DMS153 treated with DMSO at 0.1 percent for 48 hours (cell line): ENCODE results near the gene HAGH.
"Not testable (repeated sequence)": the region's sequence is repeated elsewhere in the genome, so short reads cannot be mapped to it uniquely, and the experiment has no call there.

ENCODE experiments used
- DNase-seq: peaks from one replicate; lab custom pipeline; 2025; ENCODE audit not compliant: unreplicated experiment; lab: John Stamatoyannopoulos, UW

Gene HAGH

DNA sequence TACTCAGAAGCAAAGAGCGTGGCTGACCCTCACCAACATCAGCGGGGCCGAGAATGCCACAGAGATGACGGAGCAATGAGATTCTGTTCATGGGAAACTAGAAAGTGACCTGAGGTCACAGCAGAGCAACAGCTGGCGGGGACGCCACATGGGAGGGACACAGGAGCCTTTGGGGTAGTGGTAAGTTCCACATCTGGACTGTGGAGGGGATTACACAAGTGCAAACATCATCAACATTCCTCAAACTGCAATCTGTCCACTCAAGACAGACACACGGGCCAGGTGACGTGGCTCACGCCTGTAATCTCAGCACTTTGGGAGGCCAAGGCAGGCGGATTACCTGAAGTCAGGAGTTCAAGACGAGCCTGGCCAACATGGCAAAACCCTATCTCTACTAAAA lies 11.2 kb downstream of the HAGH start:
- no peak for DNase-seq

DNA sequence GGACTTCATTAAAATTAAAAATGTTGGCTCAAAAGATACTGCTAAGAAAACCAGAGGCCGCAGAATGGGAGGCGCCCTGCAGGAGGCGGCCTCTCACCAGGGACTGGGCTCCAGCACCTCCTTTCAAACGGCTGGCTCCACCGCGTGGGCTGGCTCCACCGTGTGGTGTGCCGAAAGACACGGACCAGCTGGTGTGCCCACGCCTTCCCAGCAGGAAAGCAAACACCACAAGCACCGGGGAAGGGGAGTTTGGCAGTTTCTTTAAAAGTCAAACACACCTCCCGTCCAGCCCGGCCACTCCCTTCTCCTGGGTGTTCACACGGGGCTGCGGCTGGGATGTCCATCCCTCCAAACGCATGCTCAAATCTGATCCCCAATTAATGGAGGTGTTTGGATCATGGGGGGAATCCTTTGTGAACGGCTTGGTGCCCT lies 13.9 kb downstream of the HAGH start:
- peak; percentile 1 for DNase-seq

GRCh38 chr16:1810536-1810935 lies 16.1 kb downstream of the HAGH start:
- no peak for DNase-seq

DNA sequence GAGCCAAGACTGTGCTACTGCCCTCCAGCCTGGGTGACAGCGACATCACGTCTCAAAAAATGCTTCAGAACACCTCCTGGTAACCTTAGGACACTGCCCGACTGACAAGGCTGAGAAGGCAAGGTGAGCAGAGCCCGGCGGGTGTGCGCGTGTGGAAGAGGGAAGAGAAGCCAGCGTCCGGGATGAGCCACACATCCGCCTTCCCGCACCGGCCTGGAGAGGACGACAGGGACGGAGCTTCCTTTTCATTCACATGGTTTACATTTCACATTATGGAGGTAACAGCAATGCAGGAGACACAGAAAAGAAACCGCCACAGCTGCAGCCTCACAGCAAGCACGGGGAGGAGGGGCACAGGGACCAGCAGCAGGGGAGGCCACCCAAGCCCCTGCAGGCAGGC lies 16.5 kb downstream of the HAGH start:
- no peak for DNase-seq

GRCh38 chr16:1809281-1809801 lies 17.3 kb downstream of the HAGH start:
- DNase-seq: no peak

- DNase-seq: no peak
These were observed 17.9 kb downstream of the HAGH start for GRCh38 chr16:1808691-1809090.

DNA sequence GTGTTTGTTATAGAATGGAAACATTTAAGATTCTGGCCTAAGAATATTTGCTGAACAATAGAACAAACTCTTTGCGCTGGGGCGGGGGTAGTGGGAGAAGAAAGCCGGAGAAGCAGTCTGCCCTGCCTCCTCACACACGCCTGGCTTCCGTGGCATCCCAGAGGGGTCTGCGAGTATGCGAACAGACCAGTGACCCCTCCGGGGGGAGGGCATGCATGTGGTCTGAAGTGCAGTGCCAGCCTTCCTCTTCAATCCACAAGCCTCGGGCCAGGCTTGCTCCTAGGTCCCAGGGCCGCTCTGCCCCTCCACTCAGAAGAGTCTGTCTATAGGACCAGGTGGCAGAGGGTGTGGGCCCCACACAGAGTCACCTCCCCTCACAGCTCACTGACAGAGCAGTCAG lies 19.0 kb downstream of the HAGH start:
- DNase-seq: no peak

- no peak for DNase-seq
These were observed 25.9 kb downstream of the HAGH start for GRCh38 chr16:1800701-1801100.

DNA sequence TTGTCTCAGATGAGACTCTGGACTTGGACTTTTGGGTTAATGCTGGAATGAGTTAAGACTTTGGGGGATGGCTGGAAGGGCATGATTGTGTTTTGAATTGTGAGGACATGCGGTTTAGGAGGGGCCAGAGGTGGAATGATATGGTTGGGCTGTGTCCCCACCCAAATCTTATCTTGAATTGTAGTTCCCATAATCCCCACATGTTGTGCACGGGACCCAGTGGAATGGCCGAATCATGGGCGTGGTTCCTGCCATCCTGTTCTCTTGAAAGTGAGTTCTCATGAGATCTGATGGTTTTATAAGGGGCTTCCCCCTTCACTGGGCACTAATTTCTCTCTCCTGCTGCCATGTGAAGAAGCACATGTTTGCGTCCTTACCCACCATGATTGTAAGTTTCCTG lies 27.4 kb downstream of the HAGH start:
- DNase-seq: not testable (repeated sequence)

DNA sequence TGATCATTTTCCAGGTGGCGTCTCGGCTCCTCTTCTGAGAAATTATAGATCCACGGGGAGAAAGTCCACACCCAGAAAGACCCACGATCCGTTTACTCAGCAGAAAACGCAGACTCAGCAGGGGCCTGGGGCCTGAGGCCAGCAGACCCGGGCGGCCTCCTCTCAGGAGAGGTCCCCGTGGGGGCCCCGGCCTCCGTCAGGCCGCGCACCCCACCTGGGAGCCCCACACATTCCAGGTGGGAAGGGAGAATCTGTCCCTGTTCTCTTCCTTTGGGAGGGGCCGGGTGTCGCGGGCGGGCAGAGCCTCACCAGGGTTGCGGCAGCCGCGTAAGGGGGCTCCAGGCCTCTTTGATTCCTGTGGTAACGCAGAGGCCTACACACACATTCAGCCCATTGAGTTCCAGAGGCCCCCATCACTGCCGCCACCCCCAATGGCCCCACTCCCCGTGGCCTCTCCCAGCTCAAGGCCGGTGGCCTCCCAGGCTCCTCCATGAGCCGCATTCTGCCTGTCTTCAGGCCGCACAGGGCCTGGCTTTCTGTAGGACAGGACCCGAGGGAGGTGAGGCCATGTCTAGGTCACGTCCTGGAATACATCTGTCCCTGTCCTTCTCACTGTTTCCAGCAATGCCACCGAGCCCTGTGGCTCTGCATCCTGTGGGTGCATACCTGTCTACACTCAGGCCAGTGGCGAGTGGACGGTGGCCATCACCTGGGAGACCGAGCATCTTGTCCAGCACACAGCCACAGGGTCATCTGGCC lies 31.5 kb downstream of the HAGH start:
- no peak for DNase-seq

GRCh38 chr16:1794221-1794871 lies 32.3 kb downstream of the HAGH start:
- no peak for DNase-seq

DNA sequence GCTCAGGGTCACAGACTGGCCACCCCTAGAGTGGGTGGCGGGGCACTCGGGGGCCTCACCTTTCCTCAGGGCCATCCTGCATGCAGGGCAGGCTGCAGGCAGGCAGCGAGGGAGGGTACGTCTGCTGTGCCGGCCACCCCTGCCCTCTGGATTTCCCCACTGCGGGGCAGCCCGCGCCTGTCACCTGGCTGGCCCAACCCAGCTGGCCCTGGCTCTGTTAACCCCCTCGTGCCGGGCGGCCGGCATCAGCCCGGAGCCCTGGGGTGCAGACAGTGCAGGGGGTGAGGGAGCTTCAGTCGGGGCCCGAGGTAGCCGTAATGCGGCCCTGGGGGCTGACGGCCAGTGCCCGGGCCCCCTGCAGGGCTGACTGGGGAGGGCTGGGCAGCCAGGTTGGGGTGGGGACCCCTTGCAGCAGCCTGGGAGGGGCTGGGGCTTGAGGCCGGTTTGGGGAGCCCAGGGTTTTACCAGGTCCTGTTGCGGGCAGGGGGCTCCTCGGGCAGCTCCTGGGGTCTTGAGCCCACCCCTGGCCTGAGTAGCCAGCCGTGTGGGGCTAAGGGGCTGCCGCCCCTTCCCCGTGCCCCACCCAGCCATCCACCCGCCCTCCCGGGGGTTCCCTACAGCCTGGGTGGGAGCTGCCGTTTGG lies 32.9 kb downstream of the HAGH start, which contains the start of gene IGFALS:
Gene IGFALS (minus strand): TSS at position 128 of the 643 bp plus-strand sequence. CDS start 53 bp downstream, at position 75.
- no peak for DNase-seq

GRCh38 chr16:1792836-1793577 lies 33.6 kb downstream of the HAGH start:
- no peak for DNase-seq

DNA sequence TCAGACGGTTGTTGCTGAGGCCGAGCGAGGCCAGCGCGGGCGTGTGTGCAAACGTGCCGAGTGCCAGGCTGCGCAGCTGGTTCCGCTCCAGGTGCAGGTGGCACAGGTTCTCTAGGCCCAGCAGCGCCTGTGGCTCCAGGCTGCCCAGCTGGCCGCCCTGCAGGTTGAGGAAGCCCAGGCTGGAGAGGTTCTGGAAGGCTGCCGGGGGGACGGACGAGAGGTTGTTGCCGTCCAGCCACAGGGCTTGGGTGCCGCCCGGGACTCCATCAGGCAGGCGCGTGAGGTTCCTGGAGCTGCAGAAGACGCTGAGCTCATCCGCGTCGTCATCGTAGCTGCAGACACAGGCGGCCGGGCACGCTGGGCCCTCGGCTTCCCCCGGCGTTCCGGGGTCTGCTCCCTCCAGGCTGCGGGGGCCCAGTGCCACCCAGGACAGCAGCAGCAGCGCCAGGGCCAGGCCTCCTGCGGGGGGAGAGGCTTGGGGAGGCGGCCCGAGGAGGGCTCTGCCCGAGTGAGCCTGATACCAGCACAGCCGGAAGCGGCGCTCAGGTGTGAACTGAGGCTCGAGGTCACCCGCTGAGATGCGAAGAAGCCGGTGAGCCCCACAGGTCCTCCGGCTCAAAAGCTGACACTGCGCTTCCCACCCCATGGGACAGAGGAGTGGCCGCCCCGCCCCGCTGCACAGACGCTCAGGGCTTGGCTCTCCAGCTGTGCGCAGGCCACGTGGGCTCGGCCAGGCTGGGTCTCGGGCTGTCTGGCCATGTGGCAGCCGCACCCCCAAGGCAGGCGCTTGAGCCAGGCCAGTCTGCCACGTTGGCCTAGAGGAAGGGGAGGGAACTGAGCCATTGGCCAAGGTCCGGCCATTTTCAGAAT lies 34.4 kb downstream of the HAGH start:
- DNase-seq: no peak

DNA sequence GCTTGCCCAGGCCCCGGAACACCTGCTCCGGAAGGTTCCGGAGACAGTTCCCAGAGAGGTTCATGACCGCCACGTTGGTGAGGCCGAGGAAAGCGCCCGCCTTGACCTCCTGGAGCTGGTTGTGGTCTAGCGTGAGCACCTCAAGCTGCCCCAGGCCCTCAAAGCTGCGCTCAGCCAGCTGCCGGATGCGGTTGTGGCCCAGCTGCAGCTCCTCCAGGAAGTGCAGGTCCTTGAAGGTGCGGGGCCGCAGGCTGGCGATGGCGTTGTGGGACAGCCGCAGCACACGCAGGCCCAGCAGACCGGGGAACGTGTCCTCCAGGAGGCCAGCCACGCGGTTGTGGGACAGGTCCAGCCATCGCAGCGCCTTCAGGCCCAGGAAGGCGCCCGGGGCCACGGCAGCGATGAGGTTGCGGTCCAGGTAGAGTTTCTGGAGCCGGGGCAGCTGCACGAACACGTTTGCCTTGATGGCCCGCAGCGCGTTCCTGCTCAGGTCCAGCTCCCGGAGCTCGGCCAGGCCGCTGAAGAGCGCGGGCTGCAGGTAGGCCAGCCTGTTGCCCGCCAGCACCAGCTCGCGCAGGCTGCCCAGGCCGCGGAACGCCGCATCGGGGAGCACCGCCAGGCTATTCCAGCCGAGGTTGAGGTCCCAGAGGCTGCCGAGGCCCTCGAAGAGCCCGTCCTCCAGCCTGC lies 35.2 kb downstream of the HAGH start:
- DNase-seq: no peak

GRCh38 chr16:1790611-1791255 lies 35.9 kb downstream of the HAGH start:
- DNase-seq: no peak

DNA sequence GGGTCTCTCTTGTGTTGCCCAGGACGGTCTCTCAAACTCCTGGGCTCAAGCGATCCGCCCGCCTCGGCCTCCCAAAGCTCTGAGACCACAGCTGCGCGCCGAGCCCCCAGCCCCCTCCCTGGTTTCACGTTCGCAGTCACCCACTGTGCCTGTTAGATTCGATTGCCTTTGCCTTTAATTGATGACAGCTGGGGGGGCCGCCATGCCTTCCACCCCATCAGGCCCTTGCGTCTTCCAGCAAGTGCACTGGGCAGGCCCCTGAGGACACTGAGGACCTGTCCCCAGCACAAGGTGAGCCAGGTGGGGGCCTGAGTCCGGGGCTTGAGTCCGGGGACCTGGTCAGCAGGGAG lies 36.4 kb downstream of the HAGH start:
- no peak for DNase-seq

DNA sequence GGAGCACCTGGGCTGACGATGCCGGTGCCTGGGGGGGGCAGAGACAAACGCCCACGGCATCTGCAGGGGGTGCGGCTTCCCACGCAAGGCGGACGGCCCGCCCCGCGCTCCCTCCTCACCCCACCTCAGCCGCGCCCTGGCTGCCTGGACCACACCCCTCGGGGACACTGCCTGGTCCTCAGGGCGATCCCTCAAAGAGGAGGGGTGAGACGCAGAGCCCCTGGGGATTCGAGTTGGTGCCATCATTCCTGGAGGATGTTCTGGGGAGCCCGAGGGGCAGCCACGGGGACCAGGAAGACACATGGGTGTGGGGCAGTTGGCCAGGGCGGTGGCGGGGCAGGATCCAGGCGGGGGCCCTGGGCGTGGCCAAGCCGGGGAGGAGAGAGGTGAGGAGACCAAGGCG lies 37.0 kb downstream of the HAGH start:
- DNase-seq: no peak

- DNase-seq: no peak
These were observed 37.9 kb downstream of the HAGH start for GRCh38 chr16:1788708-1789100.
